Measurements from ENCODE around the gene SLC30A7. TPM values are rescaled to one million over a fixed set of nuclear protein-coding genes. Genes with fewer than 3 reads are reported as not detected.
A peak's percentile ranks its signal among the peaks of the same experiment; 100 is the strongest.

SLC30A7 gene
- total and polyA plus RNA-seq, 2 of the 13 experiments (the other 11 are each of a cell fraction or from before 2014, with no cell fraction given), result 8.3 to 40.8 TPM

- H3K9ac ChIP-seq (ENCODE audit: insufficient read depth, low read depth, low read length), result no peak overlapping the region
- ChIA-PET CTCF (ENCODE audit: low intra/inter-chr PET ratio, low total read pairs) (no interaction called here), POLR2A (no interaction called here)
- BruUV-seq (replicated peaks), result no TSS peak
- H3K27ac ChIP-seq (ENCODE audit: extremely low read length, insufficient read depth, low read length), result no peak overlapping the region
- peaks cover 43% of the 10 kb centered on the region for H3K4me1 ChIP-seq (ENCODE audit: insufficient read depth, low read length)
- in situ Hi-C loops (cut with HindIII; ENCODE audit: extremely low pct_ligation_motif_present, low pct_unique_long_range_greater_than_20kb) (no loop called here), intact Hi-C loops (cut with micrococcal nuclease; ENCODE audit: unreplicated experiment) (loop anchor here (5.0 kb wide), 1 partner anchor 260 kb away; no protein-coding TSS in a partner anchor)
- H3K9me3 ChIP-seq (ENCODE audit: low read length), result no peaks in the 10 kb centered on the region
- peak overlapping the region in 1 of 3 experiments; percentile 27; a peak in 1 of 6 replicates for H3K4me3 ChIP-seq (replicated peaks in 1 of 3; ENCODE audit: insufficient read depth in 1 of 3, low read depth in 2 of 3, low read length in 3 of 3)
- peak overlapping the region; percentile 88 for H3K4me2 ChIP-seq (ENCODE audit: low read depth, low read length)
- ATAC-seq, result no peak
- peaks cover 0 to 5% of the 10 kb centered on the region in 2 experiments; a peak in 1 of 5 replicates for H3K27me3 ChIP-seq (ENCODE audit: control insufficient read depth in 1 of 2, insufficient read depth in 2 of 2, low read length in 2 of 2)
- WGBS (ENCODE audit: low lambda C conversion rate), result 96% methylated on average over 6 of the region's 6 CpGs
- H3K79me2 ChIP-seq (ENCODE audit: insufficient read depth, low read length), result peaks cover 28% of the 10 kb centered on the region
- H4K20me1 ChIP-seq (ENCODE audit: insufficient read depth, low read length), result no peaks in the 10 kb centered on the region
- no peaks in the 10 kb centered on the region for H3K36me3 ChIP-seq (replicated peaks in 1 of 2; ENCODE audit: control insufficient read depth in 1 of 2, insufficient read depth in 2 of 2, low read length in 2 of 2)
- FAIRE-seq, result no peak
- TF ChIP-seq HMGXB3 (CRISPR knock-in tag; IDR thresholded peaks at IDR 0.05; ENCODE audit: borderline replicate concordance) (no peak), MTF1 (CRISPR knock-in tag; IDR thresholded peaks at IDR 0.05) (no peak), ZNF501 (CRISPR knock-in tag; IDR thresholded peaks at IDR 0.05) (no peak), ATF7-NPFF (CRISPR knock-in tag; IDR thresholded peaks at IDR 0.05; ENCODE audit: low read depth) (no peak)
- no peak for DNase-seq (ENCODE audit: low spot score)
- no peak overlapping the region for H2AFZ ChIP-seq (ENCODE audit: low read length)
These were observed 131.4 kb downstream of the SLC30A7 start for GRCh38 chr1:101027194-101027772.
